Endothelial cell of umbilical vein (primary cell): ENCODE measurements around the gene RFX1.

Experiments
- CTCF ChIP-seq, 2 donors: IDR thresholded peaks; 1 replicate in 1 of 2; 2 replicates in 1 of 2; pipeline ENCODE4 v1.5.1; 2011; ENCODE audit warnings: low read length in 2 of 2, mild to moderate bottlenecking in 2 of 2, moderate library complexity in 2 of 2, control low read depth in 1 of 2, inconsistent platforms in 1 of 2, low read depth in 1 of 2; ENCODE audit not compliant: insufficient read depth in 1 of 2; ENCODE audit errors: extremely low read depth in 1 of 2
- EZH2 ChIP-seq: IDR thresholded peaks from 2 replicates; pipeline ENCODE4 v1.6.1; 2012; ENCODE audit warnings: borderline replicate concordance, low read depth, mild to moderate bottlenecking, moderate library complexity, low read length, inconsistent platforms; ENCODE audit not compliant: severe bottlenecking
- GATA2 ChIP-seq: IDR thresholded peaks from 2 replicates; pipeline ENCODE4 v1.7.0; 2011; ENCODE audit warnings: low read depth, mild to moderate bottlenecking, moderate library complexity, mixed read lengths, low read length; ENCODE audit not compliant: insufficient read length, insufficient read depth
- JUN ChIP-seq: IDR thresholded peaks from 2 replicates; pipeline ENCODE4 v1.6.1; 2011; ENCODE audit warnings: borderline replicate concordance, low read depth; ENCODE audit not compliant: insufficient read length, insufficient read depth
- MAX ChIP-seq: IDR thresholded peaks from 2 replicates; pipeline ENCODE4 v1.6.1; 2011; ENCODE audit not compliant: insufficient read depth, insufficient read length
- MYC ChIP-seq: IDR thresholded peaks from one replicate; pipeline ENCODE4 v1.6.1; 2011; ENCODE audit warnings: mild to moderate bottlenecking, low read depth, low read length
- POLR2A ChIP-seq: IDR thresholded peaks from 2 replicates; pipeline ENCODE4 v1.6.1; 2012; ENCODE audit warnings: low read depth, mild to moderate bottlenecking, control low read depth, low read length
- POLR2AphosphoS5 ChIP-seq: IDR thresholded peaks from 2 replicates; pipeline ENCODE4 v1.6.1; 2012; ENCODE audit warnings: low read depth, mild to moderate bottlenecking, control low read depth, low read length, moderate library complexity; ENCODE audit not compliant: insufficient read depth

DNA sequence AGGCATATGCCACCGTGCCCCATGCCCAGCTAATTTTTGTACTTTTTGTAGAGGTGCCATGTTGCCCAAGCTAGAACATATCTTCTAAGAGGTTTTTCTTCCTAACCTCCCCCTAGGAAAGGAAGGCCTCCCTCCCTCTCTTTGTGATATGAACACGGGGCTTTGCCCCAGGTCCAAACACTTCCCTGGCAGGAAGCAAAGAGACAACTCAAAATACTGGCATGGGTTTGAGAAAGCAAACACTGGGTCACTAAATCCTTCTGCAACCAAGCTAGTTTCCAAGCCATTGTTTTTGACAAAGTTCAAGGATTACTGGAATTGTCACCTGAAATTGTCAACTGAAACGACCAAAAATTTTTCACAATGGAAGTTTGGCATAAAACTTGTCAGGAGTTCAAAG, 91.3 kb downstream of the RFX1 start:
- TF ChIP-seq MAX (no peak), POLR2A (no peak), POLR2AphosphoS5 (no peak), CTCF (IDR thresholded peaks at IDR 0.05; ENCODE audit: extremely low read depth in 1 of 2, insufficient read depth in 1 of 2, low read depth in 1 of 2, low read length in 2 of 2) (no peak), JUN (no peak), MYC (no peak), EZH2 (no peak), GATA2 (no peak)
